HG03378 (cell line): ENCODE measurements around the gene WDR83.
"Not testable (repeated sequence)": the region's sequence is repeated elsewhere in the genome, so short reads cannot be mapped to it uniquely, and the experiment has no call there.

ENCODE experiments used
- ATAC-seq: cut with Tn5 transposase; IDR thresholded peaks from one replicate; pipeline ENCODE4 v1.9.1; 2021; ENCODE audit warnings: mild to moderate bottlenecking, moderate library complexity; ENCODE audit not compliant: unreplicated experiment

The WDR83 gene, protein sequence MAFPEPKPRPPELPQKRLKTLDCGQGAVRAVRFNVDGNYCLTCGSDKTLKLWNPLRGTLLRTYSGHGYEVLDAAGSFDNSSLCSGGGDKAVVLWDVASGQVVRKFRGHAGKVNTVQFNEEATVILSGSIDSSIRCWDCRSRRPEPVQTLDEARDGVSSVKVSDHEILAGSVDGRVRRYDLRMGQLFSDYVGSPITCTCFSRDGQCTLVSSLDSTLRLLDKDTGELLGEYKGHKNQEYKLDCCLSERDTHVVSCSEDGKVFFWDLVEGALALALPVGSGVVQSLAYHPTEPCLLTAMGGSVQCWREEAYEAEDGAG

GRCh38 chr19:12666265-12667048, at the start of gene WDR83, which contains the start of gene MAN2B1:
WDR83 (plus strand) TSS chr19:12666807; CDS start chr19:12669791, 2,984 bp downstream.
MAN2B1 (minus strand) TSS chr19:12666742; CDS start chr19:12666701, 41 bp downstream.
- no peak for ATAC-seq

DNA sequence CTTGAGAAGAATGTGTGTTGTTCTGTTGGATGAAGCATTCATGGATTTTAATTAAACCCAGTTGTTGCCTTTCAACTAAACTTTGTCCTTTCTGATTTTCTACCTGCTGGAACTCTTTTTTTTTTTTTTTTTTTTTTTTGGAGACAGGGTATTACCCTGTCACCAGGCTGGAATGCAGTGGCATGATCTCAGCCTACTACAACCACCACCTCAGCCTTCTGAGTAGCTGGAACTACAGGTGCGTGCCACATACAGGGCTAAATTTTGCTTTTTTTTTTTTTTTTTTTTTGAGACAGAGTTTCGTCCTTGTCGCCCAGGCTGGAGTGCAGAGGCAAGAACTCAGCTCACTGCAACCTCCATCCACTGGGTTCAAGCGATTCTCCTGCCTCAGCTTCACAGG, 49.0 kb upstream of the WDR83 start:
- no peak for ATAC-seq

DNA sequence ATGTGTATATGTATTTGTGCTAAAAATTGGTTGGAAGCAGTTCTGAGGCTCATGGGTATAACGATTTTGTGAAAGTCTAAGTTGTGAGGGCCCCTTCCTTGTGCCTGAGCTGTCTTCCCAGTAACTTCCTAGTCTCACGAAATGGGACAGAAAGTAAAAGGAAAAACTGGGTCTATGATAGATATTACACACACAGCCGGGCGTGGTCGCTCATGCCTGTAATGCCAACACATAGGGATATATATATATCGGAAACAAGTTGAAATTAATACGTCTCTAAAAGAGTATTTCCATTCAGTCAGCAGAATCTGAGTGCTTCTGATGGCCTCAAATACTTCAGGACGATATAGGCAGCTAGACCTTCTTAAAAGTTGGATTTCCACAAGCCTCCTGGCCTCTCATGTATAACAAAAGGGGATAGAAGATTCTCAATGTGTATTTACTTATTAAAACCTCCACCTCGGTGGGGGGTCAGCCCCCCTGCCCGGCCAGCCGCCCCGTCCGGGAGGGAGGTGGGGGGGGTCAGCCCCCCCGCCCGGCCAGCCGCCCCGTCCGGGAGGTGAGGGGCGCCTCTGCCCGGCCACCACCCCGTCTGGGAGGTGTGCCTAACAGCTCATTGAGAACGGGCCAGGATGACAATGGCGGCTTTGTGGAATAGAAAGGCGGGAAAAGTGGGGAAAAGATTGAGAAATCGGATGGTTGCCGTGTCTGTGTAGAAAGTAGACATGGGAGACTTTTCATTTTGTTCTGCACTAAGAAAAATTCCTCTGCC, 45.2 kb upstream of the WDR83 start:
- ATAC-seq, result not testable (repeated sequence)

DNA sequence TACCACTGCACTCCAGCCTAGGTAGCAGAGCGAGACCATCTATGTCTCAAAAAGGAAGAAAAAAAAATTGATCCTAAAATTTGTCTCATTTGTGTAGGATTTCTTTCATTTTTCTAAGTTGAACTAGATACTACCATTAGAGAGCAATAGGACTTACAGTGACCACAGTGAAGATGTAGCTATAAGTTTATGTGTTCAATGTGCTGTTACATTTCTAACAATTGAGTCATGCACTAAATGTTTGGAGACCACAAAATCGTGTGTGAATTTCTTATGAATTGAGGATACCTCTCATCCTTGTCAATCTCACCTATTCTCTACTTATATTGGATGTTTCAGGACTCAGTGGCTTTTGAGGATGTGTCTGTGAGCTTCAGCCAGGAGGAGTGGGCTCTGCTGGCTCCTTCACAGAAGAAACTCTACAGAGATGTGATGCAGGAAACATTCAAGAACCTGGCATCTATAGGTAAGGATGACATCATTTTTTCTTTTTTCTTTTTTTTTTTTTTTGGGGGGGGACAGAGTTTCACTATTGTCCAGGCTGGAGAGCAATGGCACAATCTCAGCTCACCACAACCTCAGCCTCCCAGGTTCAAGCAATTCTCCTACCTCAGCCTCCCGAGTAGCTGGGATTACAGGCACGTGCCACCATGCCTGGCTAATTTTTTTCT, 43.1 kb upstream of the WDR83 start:
- ATAC-seq, result no peak

GRCh38 chr19:12626958-12627357, 39.6 kb upstream of the WDR83 start:
- no peak for ATAC-seq

- ATAC-seq, result no peak
These were observed 38.3 kb upstream of the WDR83 start for GRCh38 chr19:12628040-12629022.

GRCh38 chr19:12629215-12629614, 37.4 kb upstream of the WDR83 start:
- ATAC-seq, result no peak

DNA sequence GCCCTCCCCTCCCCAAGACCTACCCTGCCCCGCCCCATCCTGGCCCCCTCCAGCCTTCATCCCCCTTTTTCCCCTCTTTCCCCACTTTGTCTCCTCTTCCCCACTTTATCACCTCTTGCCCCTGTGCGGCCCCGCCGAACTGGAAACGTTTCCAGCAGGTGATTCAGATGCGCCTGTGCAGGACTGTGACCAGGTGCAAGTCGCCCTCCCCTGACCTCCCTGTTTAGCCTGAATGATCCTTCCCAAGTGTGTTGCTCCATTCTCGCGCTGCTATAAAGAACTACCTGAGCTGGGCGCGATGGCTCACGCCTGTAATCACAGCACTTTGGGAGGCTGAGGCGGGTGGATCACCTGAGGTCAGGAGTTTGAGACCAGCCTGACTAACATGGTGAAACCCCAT, 30.0 kb upstream of the WDR83 start:
- no peak for ATAC-seq

DNA sequence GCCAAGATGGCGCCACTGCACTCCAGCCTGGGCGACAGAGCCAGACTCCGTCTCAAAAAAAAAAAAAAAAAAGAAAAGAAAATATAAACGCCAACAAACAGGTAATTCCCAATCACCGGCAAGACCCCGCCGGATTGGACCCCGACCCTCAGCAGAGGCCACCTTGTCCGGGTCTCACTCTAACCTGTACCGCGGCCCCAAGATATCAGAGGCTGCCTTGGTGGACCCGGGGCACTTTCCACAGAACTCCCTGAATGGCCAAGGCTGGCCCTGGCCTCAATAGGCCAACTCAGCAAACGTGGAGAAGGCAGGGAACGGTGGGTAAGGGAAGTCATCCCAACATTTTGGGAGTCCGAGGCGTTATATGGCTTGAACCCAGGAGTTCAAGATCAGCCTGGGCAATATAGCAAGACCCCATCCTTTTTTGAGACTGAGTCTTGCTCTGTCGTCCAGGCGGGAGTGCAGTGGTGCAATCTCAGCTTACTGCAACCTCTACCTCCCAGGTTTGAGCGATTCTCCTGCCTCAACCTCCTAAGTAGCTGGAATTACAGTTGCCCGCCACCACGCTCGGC, 27.9 kb upstream of the WDR83 start:
- ATAC-seq, result no peak

- no peak for ATAC-seq
These were observed 26.6 kb upstream of the WDR83 start for GRCh38 chr19:12639901-12640613.

GRCh38 chr19:12641456-12641855, 25.2 kb upstream of the WDR83 start:
- no peak for ATAC-seq

GRCh38 chr19:12642506-12642905, 24.1 kb upstream of the WDR83 start:
- no peak for ATAC-seq

DNA sequence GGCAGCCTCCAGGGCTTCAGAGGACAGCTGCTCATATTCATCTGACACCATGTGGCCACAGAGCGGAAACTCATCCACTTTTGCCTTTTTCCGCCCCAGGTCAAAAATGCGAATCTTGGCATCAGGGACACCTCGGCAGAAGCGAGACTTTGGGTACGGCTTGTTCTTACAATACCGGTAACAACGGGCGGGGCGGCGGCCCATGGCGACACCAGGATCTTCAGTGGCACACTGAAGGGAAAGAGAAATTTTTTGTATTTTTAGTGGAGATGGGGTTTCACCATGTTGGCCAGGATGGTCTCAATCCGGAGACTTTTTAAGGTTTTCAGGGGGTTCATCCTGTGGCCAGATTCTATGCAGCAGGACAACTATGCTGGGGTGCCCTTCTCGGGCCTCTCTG, 22.9 kb upstream of the WDR83 start:
- ATAC-seq, result not testable (repeated sequence)

DNA sequence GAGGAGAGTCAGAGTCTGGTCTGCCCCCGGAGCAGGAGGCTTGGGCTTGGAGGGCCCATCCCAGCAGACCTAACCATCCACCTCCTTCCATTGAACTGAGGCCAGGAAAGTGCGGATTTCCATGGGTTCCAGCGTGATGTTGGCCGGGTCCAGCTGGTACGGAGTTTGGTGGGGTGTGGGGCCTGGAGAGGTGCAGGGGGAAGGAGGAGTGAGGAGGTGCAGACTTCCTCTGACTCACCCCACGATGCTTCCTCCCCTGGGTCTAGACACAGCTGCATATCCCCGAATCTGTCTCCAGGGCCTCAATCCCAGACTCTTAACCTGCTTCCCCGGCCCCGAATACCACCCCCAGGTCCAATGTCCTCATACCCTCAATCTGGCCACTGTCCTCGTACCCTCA, 20.1 kb upstream of the WDR83 start:
- no peak for ATAC-seq

DNA sequence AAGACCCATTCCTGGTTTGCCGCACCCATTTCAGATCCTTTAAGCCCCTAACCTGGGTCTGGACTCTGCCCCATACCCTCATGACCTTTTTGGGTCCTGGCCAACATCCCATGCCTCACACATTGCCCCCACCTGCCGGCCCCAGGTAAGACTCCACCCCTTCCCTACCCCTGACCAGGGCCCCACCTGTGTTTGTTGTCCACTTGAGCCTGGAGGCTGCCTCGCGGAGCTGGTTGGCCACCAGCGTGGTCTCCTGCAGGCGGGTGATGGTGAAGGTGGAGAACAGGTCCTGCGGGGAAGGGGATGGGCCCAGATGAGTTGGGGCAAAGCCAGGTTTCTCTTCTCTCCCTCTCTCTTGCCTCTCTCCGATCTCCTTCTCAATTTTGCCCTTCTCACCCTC, 19.6 kb upstream of the WDR83 start:
- ATAC-seq, result no peak

DNA sequence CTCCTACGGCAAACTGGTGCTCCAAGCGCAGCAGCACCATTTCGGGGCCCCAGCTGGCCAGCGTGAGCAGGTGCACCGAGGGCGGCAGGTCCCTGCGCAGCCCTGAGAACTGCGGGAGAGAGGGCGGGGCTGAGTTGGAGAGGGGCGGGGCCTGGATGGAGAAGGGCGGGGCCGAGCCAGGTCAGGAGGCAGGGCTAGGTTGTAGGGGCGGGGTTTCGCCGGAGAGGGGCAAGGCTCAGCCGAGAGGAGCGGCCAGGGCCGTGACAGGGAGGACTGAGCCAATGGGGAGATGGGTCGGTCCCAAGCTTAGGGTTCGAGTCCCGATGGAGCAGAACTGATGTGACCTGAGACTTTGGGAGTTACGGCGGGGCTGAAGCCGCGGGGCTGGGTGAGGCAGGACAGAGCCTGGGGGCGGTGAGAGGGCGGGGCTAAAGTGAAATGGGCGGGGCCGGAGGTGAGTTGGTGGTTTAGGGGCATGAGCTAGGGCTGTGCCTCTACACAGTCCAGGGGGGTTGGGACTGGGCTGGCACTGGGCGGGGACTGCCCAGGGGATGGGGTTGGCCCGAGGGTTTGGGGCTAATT, 19.0 kb upstream of the WDR83 start:
- ATAC-seq, result no peak

GRCh38 chr19:12648088-12648487, 18.5 kb upstream of the WDR83 start:
- ATAC-seq, result no peak

- no peak for ATAC-seq
These were observed 16.7 kb upstream of the WDR83 start for GRCh38 chr19:12649941-12650340.
